Lower leg skin (tissue), 4 donors: Measurements from ENCODE around the gene WDR73. TPM values are rescaled to one million over a fixed set of nuclear protein-coding genes. Genes with fewer than 3 reads are reported as not detected.

Experiments
- DNase-seq, 2 donors: peaks; one replicate each; pipeline ENCODE4 v3.0.0-alpha.2; 2019; ENCODE audit warnings: low spot score in 2 of 2
- H3K4me3 ChIP-seq: fragments of 200-600 bp; sonication (generic); 2 replicates; pipeline ENCODE4 v1.5.1; 2017; ENCODE audit warnings: mild to moderate bottlenecking, low read depth; ENCODE audit not compliant: poor library complexity, severe bottlenecking
- POLR2A ChIP-seq, 2 donors: fragments of 450-650 bp; IDR thresholded peaks; one replicate each; pipeline ENCODE4 v1.6.1; 2016 to 2017; ENCODE audit warnings: antibody characterized with exemption in 2 of 2, mild to moderate bottlenecking in 1 of 2, moderate library complexity in 1 of 2
- WGBS, 2 donors: methylation state at CpG; one replicate each; pipeline ENCODE4 v1.1.5; 2018; 5-methylcytosine and 5-hydroxymethylcytosine counted together
- intact Hi-C: fragments of 100-400 bp; cut with DNase I; formaldehyde crosslinking; loops from one replicate; pipeline ENCODE4 v1.15.0; 2023; ENCODE audit warnings: low total_unique reads
- total RNA-seq, 4 donors: library from RNA; depleted of rRNA; stranded (reverse); fragments of >200 nt; gene quantifications; one replicate each; pipeline ENCODE4 v1.1.0, GENCODE V29; 2016
- TF ChIP-seq, protein P1 (sequence below), 3 donors: fragments of 450-650 bp; IDR thresholded peaks; one replicate each; pipeline ENCODE4 v1.5.1; 2016; ENCODE audit warnings: antibody characterized with exemption in 3 of 3, mild to moderate bottlenecking in 3 of 3, moderate library complexity in 2 of 3

WDR73 gene
- total RNA-seq, 4 donors from 2014 or later: 10.0 to 26.5 (median 18.9) TPM

DNA sequence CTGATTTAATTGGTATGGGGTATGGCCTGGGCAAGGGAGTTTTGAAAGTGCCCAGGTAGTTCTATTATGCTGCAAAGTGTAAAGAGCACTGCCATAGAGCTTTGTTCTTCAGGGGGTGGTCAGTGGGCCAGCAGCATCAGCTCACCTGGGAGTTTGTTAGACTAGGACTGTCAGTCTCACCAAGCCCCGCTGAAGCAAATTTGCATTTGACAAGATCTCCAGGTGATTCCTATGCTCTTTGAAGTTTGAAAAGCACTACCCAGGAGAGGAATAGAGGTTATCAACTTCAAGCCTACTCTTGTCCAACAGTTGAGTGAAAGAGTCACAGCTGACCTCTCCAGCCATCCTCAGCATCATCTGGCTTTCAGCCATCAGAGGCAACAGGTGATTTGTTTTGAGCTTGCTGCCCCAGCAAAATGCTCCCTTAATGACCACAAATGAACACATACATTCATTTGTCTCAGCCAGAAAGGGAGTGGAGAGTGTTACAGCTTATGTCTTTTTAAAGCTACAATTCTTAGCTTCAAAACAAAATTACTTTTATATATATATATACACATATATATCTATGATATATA, 45.3 kb downstream of the WDR73 start:
- no peak for DNase-seq
- H3K4me3 ChIP-seq: no peak overlapping the region
- TF ChIP-seq, protein P1, sequence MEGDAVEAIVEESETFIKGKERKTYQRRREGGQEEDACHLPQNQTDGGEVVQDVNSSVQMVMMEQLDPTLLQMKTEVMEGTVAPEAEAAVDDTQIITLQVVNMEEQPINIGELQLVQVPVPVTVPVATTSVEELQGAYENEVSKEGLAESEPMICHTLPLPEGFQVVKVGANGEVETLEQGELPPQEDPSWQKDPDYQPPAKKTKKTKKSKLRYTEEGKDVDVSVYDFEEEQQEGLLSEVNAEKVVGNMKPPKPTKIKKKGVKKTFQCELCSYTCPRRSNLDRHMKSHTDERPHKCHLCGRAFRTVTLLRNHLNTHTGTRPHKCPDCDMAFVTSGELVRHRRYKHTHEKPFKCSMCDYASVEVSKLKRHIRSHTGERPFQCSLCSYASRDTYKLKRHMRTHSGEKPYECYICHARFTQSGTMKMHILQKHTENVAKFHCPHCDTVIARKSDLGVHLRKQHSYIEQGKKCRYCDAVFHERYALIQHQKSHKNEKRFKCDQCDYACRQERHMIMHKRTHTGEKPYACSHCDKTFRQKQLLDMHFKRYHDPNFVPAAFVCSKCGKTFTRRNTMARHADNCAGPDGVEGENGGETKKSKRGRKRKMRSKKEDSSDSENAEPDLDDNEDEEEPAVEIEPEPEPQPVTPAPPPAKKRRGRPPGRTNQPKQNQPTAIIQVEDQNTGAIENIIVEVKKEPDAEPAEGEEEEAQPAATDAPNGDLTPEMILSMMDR (IDR thresholded peaks at IDR 0.05): no peak
- TF ChIP-seq POLR2A (IDR thresholded peaks at IDR 0.05): no peak
- intact Hi-C loops: no loop called here
- WGBS, 2 donors: 63 to 71% methylated on average over 1 of the region's 1 CpG

DNA sequence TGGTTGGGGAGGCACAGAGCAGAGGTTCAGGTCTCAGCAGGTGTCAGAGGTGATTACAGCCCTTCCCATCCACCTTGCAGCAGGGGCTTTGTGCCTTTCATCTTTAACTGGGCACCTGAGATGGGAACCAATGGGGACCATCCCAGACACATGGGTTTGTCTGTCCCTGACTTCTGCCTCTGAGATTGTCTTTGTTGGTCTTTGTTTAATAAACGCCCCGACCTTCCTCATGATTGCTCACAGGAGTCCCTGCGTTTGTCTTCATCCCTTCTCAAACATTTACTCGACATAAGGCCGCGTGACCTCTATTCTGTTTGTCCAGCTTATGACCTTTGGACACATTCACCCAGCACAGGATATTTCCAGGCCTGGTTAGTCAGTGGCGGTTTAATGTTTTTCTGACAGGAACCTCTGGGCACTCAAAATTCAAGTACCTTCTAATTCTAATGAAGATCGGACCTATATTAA, 47.4 kb downstream of the WDR73 start:
- WGBS, 2 donors: 90% methylated on average over 8 of the region's 8 CpGs
- DNase-seq: no peak
- intact Hi-C loops: no loop called here
- H3K4me3 ChIP-seq: no peak overlapping the region
- TF ChIP-seq, protein P1 (IDR thresholded peaks at IDR 0.05): no peak
- TF ChIP-seq POLR2A (IDR thresholded peaks at IDR 0.05): no peak

DNA sequence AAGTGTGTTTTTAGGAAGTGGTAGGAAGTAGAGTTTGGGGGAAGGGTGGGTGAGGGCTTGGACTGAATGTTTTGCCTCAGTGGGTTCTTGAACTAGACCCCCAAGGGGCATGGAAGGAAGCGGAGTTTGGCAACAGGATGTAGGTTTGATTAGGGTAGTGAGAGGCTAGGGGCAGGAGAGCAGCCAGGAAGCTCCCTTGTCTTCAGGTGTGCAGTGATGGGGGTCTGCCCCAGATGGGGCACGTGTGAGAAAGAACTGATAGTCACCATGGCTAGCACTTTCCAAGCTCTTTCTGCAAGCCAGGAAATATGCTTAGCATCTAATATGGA, 48.6 kb downstream of the WDR73 start:
- TF ChIP-seq, protein P1 (IDR thresholded peaks at IDR 0.05): no peak
- no peak for TF ChIP-seq POLR2A (IDR thresholded peaks at IDR 0.05)
- no peak overlapping the region for H3K4me3 ChIP-seq
- WGBS, 2 donors: 65 to 70% methylated on average over 2 of the region's 2 CpGs
- DNase-seq: no peak
- intact Hi-C loops: no loop called here

DNA sequence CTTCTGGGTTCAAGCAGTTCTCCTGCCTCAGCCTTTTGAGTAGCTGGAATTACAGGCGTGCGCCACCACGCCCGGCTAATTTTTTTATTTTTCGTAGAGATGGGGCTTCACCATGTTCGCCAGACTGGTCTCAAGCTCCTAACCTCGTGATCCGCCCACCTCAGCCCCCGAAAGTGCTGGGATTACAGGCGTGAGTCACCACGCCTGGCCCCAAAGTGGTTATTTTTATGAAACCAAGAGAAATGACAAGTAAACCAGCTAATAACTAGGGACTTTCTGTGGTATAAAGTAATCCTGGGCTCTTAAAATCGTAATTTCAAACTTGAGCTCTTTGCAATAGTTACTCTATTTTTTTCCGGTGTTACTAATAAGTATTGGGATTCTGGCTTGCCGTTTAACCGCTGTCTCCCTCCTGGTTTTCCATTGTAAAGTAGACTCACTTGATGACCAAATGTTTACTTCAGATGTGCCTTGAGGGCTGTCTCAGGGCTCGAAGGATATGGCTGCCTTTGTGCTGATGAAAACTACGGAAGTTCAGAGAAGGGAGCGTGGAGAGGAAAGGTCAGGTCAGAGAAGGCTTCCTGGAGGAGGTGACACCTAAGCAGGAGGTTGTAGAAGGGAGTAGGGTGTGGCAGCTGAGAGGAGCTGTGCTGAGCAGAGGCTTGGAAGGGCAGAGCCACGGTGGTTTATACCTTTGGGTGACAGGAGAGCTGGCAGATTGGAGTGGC, 49.1 kb downstream of the WDR73 start:
- intact Hi-C loops: no loop called here
- H3K4me3 ChIP-seq: no peak overlapping the region
- no peak for DNase-seq
- WGBS, 2 donors: 83 to 84% methylated on average over 19 of the region's 19 CpGs
- TF ChIP-seq, protein P1 (IDR thresholded peaks at IDR 0.05): no peak
- no peak for TF ChIP-seq POLR2A (IDR thresholded peaks at IDR 0.05)

DNA sequence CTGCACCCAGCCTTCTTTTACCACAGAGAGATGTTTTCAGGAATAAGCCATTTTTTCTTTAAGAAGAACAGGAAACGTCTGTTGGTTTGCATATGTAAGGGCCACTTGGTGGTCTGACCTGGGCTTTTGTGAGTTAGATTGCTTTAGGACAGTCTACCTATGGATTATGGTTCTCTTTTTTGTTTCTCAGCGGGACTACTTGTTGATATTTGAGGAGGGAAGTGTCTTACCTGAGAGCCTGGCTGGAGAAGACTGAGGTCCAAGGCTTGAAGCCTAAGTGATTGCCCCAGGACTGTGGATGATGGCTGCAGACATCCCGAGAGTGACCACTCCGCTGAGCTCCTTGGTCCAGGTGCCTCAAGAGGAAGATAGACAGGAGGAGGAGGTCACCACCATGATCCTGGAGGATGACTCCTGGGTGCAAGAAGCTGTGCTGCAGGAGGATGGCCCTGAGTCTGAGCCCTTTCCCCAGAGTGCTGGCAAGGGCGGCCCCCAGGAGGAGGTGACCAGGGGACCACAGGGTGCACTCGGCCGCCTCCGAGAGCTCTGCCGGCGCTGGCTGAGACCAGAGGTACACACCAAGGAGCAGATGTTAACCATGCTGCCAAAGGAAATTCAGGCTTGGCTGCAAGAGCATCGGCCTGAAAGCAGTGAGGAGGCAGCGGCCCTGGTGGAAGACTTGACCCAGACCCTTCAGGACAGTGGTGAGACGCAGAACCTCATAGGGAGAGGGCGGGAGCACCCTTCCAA, 50.3 kb downstream of the WDR73 start:
- no peak overlapping the region for H3K4me3 ChIP-seq
- 88 to 89% methylated on average over 13 to 14 of the region's 14 CpGs for WGBS, 2 donors
- intact Hi-C loops: no loop called here
- TF ChIP-seq POLR2A (IDR thresholded peaks at IDR 0.05): no peak
- TF ChIP-seq, protein P1 (IDR thresholded peaks at IDR 0.05): no peak
- DNase-seq: no peak
